Measurements from ENCODE around the gene CCDC117.
"Not testable (repeated sequence)": the region's sequence is repeated elsewhere in the genome, so short reads cannot be mapped to it uniquely, and the experiment has no call there.

Gene CCDC117

DNA sequence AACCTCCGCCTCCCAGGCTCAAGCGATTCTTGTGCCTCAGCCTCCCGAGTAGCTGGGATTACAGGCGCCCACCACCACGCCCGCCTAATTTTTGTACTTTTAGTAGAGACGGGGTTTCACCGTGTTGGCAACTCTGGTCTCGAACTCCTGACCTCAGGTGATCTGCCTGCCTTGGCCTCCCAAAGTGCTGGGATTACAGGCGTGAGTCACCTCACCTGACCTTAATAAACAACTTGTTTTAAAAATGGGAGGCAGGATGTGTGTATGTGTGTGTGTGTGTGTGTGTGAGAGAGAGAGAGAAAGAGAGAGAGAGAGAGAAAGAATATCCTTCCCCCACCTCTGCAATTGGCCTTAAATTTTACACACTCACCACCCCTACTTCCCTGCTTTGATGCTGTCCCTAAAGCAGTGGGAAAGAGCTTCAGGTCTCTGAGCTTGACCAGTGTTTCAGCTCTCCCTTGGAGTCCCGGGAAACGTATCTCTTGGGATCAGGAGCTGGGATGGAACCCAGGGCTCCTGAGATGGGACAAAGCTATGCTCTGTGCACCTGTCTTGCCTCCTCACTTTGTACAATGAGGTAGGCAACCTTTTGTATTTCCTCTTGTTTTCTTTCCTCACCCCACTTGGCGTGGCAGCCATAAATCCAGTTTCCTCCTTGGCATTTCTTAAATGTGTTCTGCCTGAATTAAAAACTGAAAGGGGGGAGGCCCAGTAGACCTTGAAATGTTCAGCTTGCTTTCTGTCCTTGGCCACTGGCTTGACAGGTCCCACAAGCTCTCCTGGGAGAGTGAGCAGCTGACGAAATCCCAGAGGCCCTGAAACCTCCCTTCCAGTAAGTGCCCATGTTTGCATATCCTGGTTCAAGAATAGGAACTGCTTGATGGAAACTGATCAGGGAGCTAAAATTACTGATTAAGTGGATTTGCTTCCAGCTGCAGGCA is 45.7 kb downstream of the CCDC117 start:
- H3K27ac ChIP-seq = peak overlapping the region; percentile 87
- TF ChIP-seq, protein P1, sequence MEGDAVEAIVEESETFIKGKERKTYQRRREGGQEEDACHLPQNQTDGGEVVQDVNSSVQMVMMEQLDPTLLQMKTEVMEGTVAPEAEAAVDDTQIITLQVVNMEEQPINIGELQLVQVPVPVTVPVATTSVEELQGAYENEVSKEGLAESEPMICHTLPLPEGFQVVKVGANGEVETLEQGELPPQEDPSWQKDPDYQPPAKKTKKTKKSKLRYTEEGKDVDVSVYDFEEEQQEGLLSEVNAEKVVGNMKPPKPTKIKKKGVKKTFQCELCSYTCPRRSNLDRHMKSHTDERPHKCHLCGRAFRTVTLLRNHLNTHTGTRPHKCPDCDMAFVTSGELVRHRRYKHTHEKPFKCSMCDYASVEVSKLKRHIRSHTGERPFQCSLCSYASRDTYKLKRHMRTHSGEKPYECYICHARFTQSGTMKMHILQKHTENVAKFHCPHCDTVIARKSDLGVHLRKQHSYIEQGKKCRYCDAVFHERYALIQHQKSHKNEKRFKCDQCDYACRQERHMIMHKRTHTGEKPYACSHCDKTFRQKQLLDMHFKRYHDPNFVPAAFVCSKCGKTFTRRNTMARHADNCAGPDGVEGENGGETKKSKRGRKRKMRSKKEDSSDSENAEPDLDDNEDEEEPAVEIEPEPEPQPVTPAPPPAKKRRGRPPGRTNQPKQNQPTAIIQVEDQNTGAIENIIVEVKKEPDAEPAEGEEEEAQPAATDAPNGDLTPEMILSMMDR (IDR thresholded peaks at IDR 0.05) = no peak
- TF ChIP-seq ZFX (IDR thresholded peaks at IDR 0.05; ENCODE audit: borderline replicate concordance) = no peak

DNA sequence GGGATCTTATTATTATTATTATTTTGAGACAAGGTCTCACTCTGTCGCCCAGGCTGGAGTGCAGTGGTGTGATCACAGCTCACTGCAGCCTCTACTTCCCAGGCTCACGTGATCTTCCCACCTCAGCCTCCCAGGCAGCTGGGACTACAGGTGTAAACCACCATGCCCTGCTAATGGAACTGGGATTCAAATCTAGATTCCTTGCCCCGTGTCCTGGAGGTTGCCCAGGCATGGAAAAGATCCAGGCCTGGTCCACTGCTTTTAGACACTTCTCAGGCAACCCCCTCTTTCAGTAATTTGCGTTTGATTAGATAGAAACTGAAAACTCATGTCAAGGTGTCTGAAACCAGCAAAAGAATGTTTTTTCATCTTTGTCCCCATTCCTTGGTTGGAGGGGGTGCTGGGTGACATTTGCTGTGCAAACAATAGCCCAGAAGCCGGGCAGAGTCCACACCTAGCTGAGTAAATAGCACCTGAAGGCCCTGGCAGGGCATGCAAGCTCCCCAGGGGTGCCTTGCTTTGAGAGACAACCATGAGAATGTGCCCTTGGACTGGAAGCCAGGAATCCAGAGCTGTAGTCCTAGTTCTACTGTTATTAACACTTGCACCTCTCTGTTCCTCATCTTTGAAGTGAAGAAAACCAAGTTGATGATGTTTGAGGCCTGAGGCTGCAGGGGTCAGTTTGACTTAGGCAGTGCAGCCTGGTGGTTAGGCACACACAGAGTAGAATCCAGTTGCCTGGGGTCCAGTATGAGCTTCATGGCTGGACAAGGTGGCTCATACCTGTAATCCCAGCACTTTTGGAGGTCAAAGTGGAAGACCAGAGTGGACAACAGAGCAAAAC is 47.0 kb downstream of the CCDC117 start:
- TF ChIP-seq, protein P1 (IDR thresholded peaks at IDR 0.05) = no peak
- TF ChIP-seq ZFX (IDR thresholded peaks at IDR 0.05; ENCODE audit: borderline replicate concordance) = no peak
- H3K27ac ChIP-seq = peak overlapping the region; percentile 87

DNA sequence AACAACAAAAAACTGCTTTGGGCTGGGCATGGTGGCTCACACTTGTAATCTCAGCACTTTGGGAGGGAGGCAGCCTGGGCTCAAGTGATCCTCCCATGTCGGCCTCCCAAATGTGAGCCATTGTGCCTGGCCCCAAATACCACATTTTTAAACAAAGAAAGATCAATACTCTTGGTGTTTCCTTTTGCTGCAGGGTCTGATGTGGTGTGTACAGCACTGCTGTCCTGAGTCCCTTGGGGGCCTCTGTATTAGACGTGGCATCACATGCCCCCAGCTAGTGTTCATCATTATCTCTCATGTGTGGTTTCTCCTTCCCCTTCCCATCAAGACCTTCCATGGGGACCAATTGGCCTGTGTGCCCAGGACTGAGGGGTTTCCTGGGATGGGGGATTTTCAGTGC is 48.4 kb downstream of the CCDC117 start:
- TF ChIP-seq, protein P1 (IDR thresholded peaks at IDR 0.05) = no peak
- TF ChIP-seq ZFX (IDR thresholded peaks at IDR 0.05; ENCODE audit: borderline replicate concordance) = no peak
- peak overlapping the region; percentile 90 for H3K27ac ChIP-seq

DNA sequence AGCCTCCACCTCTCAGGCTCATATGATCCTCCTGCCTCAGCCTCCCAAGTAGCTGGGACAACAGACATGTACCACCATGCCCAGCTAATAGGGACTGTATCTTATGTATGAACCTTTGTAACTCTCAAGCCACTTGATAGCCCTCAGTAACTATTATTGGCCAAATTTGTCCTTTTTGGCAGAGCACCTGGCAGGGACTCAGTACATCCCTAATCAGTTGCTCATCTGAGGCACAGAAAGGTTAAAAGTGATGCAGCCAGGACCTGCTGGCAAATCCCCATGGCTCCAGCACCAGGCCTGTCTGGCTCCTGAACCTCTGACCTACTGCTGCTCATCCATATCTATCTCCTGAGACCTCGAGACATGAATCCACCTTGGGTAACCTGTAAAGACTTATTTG is 49.0 kb downstream of the CCDC117 start:
- TF ChIP-seq, protein P1 (IDR thresholded peaks at IDR 0.05) = no peak
- no peak for TF ChIP-seq ZFX (IDR thresholded peaks at IDR 0.05; ENCODE audit: borderline replicate concordance)

DNA sequence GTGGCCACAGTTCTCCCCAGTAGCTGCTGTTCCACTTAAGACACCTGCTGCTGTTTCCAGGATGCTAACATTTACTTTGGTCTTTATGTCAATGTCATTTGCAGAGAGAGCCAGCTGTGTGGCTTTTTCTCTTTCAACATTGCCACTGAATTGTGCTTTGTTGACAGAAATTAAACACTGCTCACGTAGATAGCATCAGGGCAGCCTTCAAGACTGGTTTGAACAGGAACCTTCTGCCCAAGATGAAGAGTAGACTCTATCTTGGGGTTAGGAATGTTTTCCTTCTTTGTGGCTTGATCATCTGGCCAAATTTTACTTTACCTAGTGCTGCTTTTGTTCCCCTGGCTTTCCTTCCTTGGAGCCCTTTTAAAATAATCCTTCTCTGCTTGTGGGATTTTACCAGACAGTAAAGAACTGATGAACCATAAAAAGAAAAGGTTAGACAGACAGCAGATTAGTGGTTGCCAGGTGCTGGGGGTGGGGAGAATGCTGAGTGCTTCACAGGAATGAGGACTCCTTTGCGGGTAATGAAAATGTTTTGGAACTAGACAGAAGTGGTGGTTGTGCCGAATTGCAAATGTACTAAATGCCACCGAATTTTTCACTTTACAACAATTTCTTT is 50.5 kb downstream of the CCDC117 start:
- H3K27ac ChIP-seq = peak overlapping the region; percentile 90
- no peak for TF ChIP-seq ZFX (IDR thresholded peaks at IDR 0.05; ENCODE audit: borderline replicate concordance)
- TF ChIP-seq, protein P1 (IDR thresholded peaks at IDR 0.05) = no peak

More for the DNA sequence above, 49.0 kb downstream of the CCDC117 start:
- H3K27ac ChIP-seq = peak overlapping the region; percentile 90

DNA sequence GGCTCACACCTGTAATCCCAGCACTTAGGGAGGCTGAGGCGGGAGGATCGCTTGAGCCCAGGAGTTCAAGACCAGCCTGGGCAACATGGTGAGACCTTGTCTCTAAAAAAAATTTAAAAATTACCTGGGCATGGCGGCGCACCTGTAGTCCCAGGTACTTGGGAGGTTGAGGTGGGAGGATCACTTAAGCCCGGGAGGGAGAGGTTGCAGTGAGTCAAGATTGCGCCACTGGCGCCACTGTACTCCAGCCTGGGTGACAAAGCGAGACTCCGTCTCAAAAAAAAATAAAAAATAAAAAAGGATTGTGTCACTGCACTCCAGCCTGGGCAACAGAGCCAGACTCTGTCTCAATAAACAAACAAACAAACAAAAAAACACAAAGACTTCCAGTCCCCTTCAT is 52.0 kb downstream of the CCDC117 start:
- peak overlapping the region; percentile 90 for H3K27ac ChIP-seq

DNA sequence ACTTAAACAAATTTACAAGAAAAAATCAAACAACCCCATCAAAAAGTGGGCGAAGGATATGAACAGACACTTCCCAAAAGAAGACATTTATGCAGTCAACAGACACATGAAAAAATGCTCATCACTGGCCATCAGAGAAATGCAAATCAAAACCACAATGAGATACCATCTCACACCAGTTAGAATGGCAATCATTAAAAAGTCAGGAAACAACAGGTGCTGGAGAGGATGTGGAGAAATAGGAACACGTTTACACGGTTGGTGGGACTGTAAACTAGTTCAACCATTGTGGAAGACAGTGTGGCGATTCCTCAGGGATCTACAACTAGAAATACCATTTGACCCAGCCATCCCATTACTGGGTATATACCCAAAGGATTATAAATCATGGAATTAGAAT is 53.9 kb downstream of the CCDC117 start:
- not testable (repeated sequence) for H3K27ac ChIP-seq

DNA sequence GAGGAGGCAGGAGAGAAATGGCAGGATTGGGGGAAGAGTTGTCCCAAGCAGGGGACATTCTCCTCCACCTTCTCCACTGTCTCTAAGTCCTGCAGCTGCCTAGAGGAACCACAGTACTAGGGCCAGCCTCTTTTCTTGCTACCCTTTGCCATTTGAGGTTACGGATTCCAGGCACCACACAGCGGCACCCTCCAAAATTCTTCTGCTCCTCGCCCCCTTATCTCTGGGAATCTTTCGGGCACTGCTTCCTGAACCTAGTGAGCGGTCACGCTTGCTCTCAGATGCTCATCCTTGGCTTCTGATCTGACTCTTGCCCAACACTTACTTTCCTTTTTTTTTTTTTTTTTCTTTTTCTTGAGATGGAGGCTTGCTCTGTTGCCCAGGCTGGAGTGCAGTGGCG is 54.4 kb downstream of the CCDC117 start:
- no peak overlapping the region for H3K27ac ChIP-seq
- no peak for TF ChIP-seq ZFX (IDR thresholded peaks at IDR 0.05; ENCODE audit: borderline replicate concordance)
- TF ChIP-seq, protein P1 (IDR thresholded peaks at IDR 0.05) = no peak
